Jurkat, Clone E6-1 (cell line): ENCODE results near the gene HTR7.
"Not testable (repeated sequence)": the region's sequence is repeated elsewhere in the genome, so short reads cannot be mapped to it uniquely, and the experiment has no call there.

Source experiments
- DNase-seq: peaks from one replicate; pipeline ENCODE4 v3.0.0-alpha.2; 2011; ENCODE audit warnings: low read depth, low spot score
- H3K4me3 ChIP-seq: 2 replicates; pipeline ENCODE4 v1.5.1; 2011; ENCODE audit warnings: mild to moderate bottlenecking, low read length, control low read depth, moderate library complexity

Gene HTR7

GRCh38 chr10:90860790-90861189 is 3.0 kb upstream of the HTR7 start:
- H3K4me3 ChIP-seq: no peak overlapping the region
- no peak for DNase-seq

- DNase-seq: no peak
- no peak overlapping the region for H3K4me3 ChIP-seq
These were observed 1.5 kb upstream of the HTR7 start for GRCh38 chr10:90859321-90859751.

GRCh38 chr10:90858461-90858968 is 676 bp upstream of the HTR7 start:
- peak overlapping the region; percentile 43 for H3K4me3 ChIP-seq
- DNase-seq: no peak

GRCh38 chr10:90856964-90857634 is 740 bp downstream of the HTR7 start:
- no peak for DNase-seq

DNA sequence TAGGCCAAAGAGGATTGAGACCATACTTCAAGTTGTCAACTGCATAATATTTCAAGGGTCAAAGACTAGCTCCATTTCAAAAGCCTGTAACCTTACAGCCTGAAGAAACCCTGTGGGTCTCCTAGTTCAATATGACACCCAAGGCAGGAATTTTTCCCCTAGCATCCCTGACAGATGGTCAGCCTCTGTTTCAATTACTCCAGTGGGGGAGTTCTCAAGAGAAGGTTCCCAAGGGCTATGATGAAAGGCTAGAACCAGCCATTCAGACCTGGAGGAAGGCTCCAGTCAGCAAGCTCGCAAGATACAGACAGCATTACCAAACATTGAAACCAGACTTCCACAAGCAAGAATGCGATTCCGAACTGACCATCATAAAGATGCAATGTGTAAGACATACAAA is 1.6 kb downstream of the HTR7 start:
- no peak overlapping the region for H3K4me3 ChIP-seq
- DNase-seq: no peak

More at GRCh38 chr10:90856964-90857634, 740 bp downstream of the HTR7 start:
- H3K4me3 ChIP-seq: no peak overlapping the region; the same call in 1 of the 2 replicates

- no peak overlapping the region for H3K4me3 ChIP-seq
- no peak for DNase-seq
These were observed 2.7 kb downstream of the HTR7 start for GRCh38 chr10:90855126-90855525.

- no peak overlapping the region for H3K4me3 ChIP-seq
- DNase-seq: no peak
These were observed 7.7 kb downstream of the HTR7 start for GRCh38 chr10:90849956-90850749.

- no peak overlapping the region for H3K4me3 ChIP-seq
- no peak for DNase-seq
These were observed 10.4 kb downstream of the HTR7 start for GRCh38 chr10:90847436-90847835.

DNA sequence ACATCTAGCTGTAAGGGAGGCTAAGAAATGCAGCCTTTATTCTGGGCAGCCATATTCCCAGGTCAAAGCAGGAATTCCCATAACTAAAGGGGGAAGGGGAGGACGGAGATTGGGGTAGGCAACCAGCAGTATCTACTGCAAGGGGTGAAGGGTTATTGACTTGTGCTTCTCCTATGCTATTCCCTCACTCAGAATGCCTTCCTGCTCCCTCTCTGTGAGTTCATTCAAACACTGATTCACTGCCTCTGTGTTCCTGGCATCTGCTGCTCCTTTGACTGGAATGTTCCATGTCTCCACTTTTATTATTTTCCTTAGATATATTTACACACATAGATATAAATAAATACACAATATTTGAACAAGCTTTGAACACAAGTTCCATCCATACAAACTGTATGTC is 11.1 kb downstream of the HTR7 start:
- DNase-seq: no peak
- no peak overlapping the region for H3K4me3 ChIP-seq

GRCh38 chr10:90845726-90846125 is 12.1 kb downstream of the HTR7 start:
- DNase-seq: no peak
- no peak overlapping the region for H3K4me3 ChIP-seq

GRCh38 chr10:90842725-90843124 is 15.1 kb downstream of the HTR7 start:
- H3K4me3 ChIP-seq: no peak overlapping the region

DNA sequence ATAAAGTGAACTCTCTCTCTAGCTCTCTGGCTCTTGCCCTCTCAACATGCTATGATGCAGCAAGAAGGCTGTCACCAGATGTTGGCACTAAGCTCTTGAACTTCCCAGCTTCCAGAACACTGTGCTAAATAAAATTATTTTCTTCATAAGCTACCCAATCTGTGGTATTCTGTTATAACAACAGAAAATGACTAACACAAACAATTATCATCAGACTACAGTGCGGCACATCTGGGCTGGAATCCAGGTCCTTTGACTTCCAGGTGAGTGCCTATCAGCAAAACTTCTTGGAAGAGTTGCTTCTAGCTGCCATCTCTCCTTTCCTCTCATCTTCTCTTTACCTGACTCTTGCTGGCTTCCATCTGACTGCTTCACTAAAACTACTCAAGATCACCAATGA is 20.4 kb downstream of the HTR7 start:
- no peak for DNase-seq
- no peak overlapping the region for H3K4me3 ChIP-seq

More at GRCh38 chr10:90842725-90843124, 15.1 kb downstream of the HTR7 start:
- DNase-seq: no peak

- no peak overlapping the region for H3K4me3 ChIP-seq
- DNase-seq: no peak
These were observed 23.5 kb downstream of the HTR7 start for GRCh38 chr10:90834326-90834725.

DNA sequence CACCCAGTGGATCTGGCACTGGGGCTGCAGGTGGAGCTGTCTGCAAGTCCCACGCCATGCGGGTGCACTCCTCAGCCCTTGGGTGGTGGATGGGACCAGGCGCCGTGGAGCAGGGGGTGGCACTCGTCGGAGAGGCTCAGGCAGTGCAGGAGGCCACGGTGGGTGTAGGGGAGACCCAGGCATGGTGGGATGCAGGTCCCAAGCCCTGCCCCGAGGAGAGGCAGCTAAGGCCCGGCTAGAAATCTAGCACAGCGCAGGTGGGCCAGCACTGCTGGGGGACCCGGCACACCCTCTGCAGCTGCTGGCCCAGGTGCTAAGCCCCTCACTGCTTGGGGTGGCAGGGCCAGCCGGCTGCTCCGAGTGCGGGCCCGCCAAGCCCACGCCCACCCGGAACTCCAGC is 25.7 kb downstream of the HTR7 start:
- DNase-seq: no peak

DNA sequence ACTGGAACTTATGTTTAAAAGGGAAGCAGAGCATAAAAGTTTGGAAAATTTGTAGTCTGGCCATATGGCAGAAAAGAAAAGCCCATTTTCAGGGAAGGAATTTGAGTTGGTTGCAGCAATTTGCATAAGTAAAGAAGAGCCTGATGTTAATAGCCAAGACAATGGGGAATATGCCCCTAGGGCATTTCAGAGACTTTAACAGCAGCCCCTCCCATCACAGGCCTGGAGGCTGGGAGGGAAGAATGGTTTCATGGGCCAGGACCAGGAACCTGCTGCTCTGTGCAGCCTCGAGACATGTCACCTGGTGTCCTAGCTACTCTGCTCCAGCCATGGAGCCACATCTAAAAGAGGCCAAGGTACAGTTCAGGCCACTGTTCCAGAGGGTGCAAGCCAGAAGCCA is 35.3 kb downstream of the HTR7 start:
- DNase-seq: no peak
- H3K4me3 ChIP-seq: no peak overlapping the region

More for the DNA sequence above, 25.7 kb downstream of the HTR7 start:
- H3K4me3 ChIP-seq: no peak overlapping the region

DNA sequence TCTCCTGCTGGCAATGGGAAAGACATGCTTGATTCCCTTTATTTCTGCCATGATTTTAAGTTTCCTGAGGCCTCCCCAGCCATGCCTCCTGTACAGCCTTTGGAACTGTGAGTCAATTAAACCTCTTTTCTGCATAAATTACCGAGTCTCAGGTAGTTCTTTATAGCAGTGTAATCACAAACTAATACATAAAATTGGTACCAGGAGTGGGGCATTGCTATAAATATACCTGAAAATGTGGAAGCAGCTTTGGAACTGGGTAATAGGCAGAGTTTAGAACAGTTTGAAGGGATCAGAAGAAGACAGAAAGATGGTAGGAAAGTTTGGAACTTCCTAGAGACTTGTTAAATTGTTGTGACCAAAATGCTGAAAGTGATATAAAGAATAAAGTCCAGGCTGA is 36.0 kb downstream of the HTR7 start:
- not testable (repeated sequence) for H3K4me3 ChIP-seq, DNase-seq

GRCh38 chr10:90819911-90820310 is 37.9 kb downstream of the HTR7 start:
- no peak overlapping the region for H3K4me3 ChIP-seq
- no peak for DNase-seq

- no peak overlapping the region for H3K4me3 ChIP-seq
- no peak for DNase-seq
These were observed 39.1 kb downstream of the HTR7 start for GRCh38 chr10:90818736-90819135.

GRCh38 chr10:90817128-90817889 is 40.5 kb downstream of the HTR7 start:
- no peak for DNase-seq
- H3K4me3 ChIP-seq: no peak overlapping the region

DNA sequence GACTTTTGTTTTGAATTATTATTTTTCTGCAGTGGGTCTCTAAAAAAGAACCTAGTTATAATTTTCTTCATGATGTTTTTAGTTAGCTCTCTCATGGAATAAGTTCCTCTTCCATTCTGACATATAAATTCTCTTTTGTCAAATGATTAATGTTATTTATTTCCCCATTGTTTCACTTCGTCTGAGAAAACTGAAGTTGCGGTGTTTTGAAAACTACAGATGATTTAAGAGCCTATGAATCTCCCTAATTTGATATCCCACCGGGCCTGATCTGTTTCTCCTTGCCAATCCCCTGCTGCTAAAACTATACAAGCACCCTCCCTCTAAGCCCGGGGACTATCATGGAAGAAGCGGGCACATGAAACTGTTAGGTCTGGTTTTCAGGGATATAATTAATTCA is 41.4 kb downstream of the HTR7 start:
- H3K4me3 ChIP-seq: no peak overlapping the region
- no peak for DNase-seq
